ENCODE measurements around the gene DGKE.

DGKE gene

GRCh38 chr17:56913353-56913866 is 79.5 kb downstream of the DGKE start:
- Histone ChIP-seq H3K27ac (peak overlapping the region; percentile 66), H3K4me2 (peak overlapping the region; percentile 75), H3K4me3 (IDR thresholded peaks at IDR 0.05; ENCODE audit: insufficient read depth, low read depth, low read length) (no peak overlapping the region), H3K9ac (peak overlapping the region; percentile 82), H3K27me3 (ENCODE audit: insufficient read depth, low read depth) (no peaks in the 10 kb centered on the region), H2AFZ (ENCODE audit: low read depth) (peak overlapping the region; percentile 87), H3K4me1 (ENCODE audit: low read depth, poor library complexity, severe bottlenecking) (peaks cover 36% of the 10 kb centered on the region), H3K79me2 (ENCODE audit: insufficient read depth, low read depth) (peaks cover 59% of the 10 kb centered on the region), H4K20me1 (ENCODE audit: insufficient read depth) (no peaks in the 10 kb centered on the region; the same call in 1 of the 2 replicates), H3K36me3 (ENCODE audit: insufficient read depth) (no peaks in the 10 kb centered on the region; the same call in 1 of the 2 replicates)
- no peak for TF ChIP-seq CTCF (conservative IDR thresholded peaks at IDR 0.05; ENCODE audit: low read depth, low read length)

GRCh38 chr17:56913867-56914580 is 80.1 kb downstream of the DGKE start, which contains the start of gene TRIM25:
TSS of gene TRIM25 (minus strand) at chr17:56914049. CDS start at chr17:56913988, 61 bp downstream.
- no peak for TF ChIP-seq CTCF (conservative IDR thresholded peaks at IDR 0.05; ENCODE audit: low read depth, low read length)
- Histone ChIP-seq H3K27ac (peak within 1 kb of the TSS; percentile 66), H3K4me2 (peak within 1 kb of the TSS; percentile 98), H3K27me3 (ENCODE audit: insufficient read depth, low read depth) (no peaks in the 10 kb centered on the region), H3K36me3 (ENCODE audit: insufficient read depth) (no peaks in the 10 kb centered on the region), H3K4me3 (IDR thresholded peaks at IDR 0.05; ENCODE audit: insufficient read depth, low read depth, low read length) (no peak within 1 kb of the TSS), H4K20me1 (ENCODE audit: insufficient read depth) (no peaks in the 10 kb centered on the region; the same call in 1 of the 2 replicates), H3K79me2 (ENCODE audit: insufficient read depth, low read depth) (peaks cover 55% of the 10 kb centered on the region), H3K9ac (peak within 1 kb of the TSS; percentile 82), H2AFZ (ENCODE audit: low read depth) (peak within 1 kb of the TSS; percentile 87), H3K4me1 (ENCODE audit: low read depth, poor library complexity, severe bottlenecking) (peaks cover 36% of the 10 kb centered on the region)

- no peaks in the 10 kb centered on the region for H3K36me3 ChIP-seq (ENCODE audit: insufficient read depth)
- H3K79me2 ChIP-seq (ENCODE audit: insufficient read depth, low read depth) = peaks cover 48% of the 10 kb centered on the region
- no peak overlapping the region for H3K4me3 ChIP-seq (IDR thresholded peaks at IDR 0.05; ENCODE audit: insufficient read depth, low read depth, low read length)
- peak overlapping the region; percentile 87 for H2AFZ ChIP-seq (ENCODE audit: low read depth)
- no peak for TF ChIP-seq CTCF (conservative IDR thresholded peaks at IDR 0.05; ENCODE audit: low read depth, low read length)
- H3K27ac ChIP-seq = peak overlapping the region; percentile 46
- H4K20me1 ChIP-seq (ENCODE audit: insufficient read depth) = no peaks in the 10 kb centered on the region; the same call in 1 of the 2 replicates
- H3K4me2 ChIP-seq = peak overlapping the region; percentile 98
- H3K4me1 ChIP-seq (ENCODE audit: low read depth, poor library complexity, severe bottlenecking) = peaks cover 34% of the 10 kb centered on the region
- H3K9ac ChIP-seq = peak overlapping the region; percentile 82; the same call in 1 of the 2 replicates
- no peaks in the 10 kb centered on the region for H3K27me3 ChIP-seq (ENCODE audit: insufficient read depth, low read depth)
These were observed 80.8 kb downstream of the DGKE start for GRCh38 chr17:56914581-56915273.

- Histone ChIP-seq H3K4me1 (ENCODE audit: low read depth, poor library complexity, severe bottlenecking) (peaks cover 10% of the 10 kb centered on the region), H4K20me1 (ENCODE audit: insufficient read depth) (no peaks in the 10 kb centered on the region), H2AFZ (ENCODE audit: low read depth) (no peak overlapping the region), H3K27me3 (ENCODE audit: insufficient read depth, low read depth) (no peaks in the 10 kb centered on the region), H3K36me3 (ENCODE audit: insufficient read depth) (no peaks in the 10 kb centered on the region), H3K4me3 (IDR thresholded peaks at IDR 0.05; ENCODE audit: insufficient read depth, low read depth, low read length) (no peak overlapping the region), H3K4me2 (no peak overlapping the region), H3K9ac (no peak overlapping the region), H3K27ac (no peak overlapping the region), H3K79me2 (ENCODE audit: insufficient read depth, low read depth) (peaks cover 18% of the 10 kb centered on the region)
- TF ChIP-seq CTCF (conservative IDR thresholded peaks at IDR 0.05; ENCODE audit: low read depth, low read length) = no peak
These were observed 83.8 kb downstream of the DGKE start for GRCh38 chr17:56917559-56918296.
